Measurements from ENCODE around the gene CLCF1. TPM values are rescaled to one million over a fixed set of nuclear protein-coding genes. Genes with fewer than 3 reads are reported as not detected.

Gene CLCF1
- total RNA-seq, 1 donor: 9.4 TPM

DNA sequence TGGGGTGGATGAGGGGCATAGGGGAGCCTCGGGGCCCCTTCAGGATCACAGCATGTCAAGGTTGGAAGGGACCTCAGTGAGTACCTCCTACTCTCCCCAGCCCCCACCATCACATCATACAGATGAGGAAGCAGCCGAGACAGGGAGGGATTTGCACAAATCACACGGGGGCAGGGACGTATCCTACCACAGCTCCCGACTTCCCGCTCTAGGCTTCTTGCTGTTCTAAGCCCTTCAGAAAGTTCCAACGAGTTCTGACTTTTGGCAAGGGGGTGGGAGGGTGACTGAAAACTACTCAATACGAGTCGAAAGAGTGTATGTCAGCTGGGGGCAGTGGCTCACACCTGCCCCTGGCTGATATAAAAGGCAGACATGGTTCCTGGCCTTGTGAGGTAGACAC is 13.7 kb upstream of the CLCF1 start:
- DNase-seq (ENCODE audit: low read depth): no peak
- no peak overlapping the region for H3K4me3 ChIP-seq (ENCODE audit: low read depth, low read length)
- TF ChIP-seq, protein P1, sequence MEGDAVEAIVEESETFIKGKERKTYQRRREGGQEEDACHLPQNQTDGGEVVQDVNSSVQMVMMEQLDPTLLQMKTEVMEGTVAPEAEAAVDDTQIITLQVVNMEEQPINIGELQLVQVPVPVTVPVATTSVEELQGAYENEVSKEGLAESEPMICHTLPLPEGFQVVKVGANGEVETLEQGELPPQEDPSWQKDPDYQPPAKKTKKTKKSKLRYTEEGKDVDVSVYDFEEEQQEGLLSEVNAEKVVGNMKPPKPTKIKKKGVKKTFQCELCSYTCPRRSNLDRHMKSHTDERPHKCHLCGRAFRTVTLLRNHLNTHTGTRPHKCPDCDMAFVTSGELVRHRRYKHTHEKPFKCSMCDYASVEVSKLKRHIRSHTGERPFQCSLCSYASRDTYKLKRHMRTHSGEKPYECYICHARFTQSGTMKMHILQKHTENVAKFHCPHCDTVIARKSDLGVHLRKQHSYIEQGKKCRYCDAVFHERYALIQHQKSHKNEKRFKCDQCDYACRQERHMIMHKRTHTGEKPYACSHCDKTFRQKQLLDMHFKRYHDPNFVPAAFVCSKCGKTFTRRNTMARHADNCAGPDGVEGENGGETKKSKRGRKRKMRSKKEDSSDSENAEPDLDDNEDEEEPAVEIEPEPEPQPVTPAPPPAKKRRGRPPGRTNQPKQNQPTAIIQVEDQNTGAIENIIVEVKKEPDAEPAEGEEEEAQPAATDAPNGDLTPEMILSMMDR (IDR thresholded peaks at IDR 0.05; ENCODE audit: insufficient read depth, low read length): no peak

DNA sequence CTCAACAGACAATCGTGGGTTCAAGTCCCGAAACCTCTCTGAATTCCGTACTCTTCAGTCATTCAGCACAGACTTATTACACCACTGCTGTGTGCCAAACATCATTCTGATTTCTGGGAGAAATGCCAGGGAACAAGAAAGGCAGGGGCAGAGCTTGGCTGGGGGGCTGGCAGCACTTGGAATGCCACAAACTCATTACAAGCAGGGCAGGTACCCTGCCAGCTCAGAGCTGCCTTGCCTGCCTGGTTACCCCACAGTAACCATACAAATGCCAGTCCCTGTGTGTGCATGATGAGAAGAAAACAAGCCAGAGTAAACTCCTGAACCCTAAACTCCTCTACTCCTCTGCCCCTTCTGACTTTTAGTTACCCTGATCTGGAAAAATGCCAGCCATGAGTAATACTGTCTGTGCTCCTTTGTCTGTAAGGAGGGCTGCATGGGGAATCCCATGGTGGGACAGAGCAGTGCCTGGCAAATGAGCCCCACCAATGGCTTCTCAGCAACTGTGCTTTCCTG is 11.5 kb upstream of the CLCF1 start:
- peak; percentile 58 for DNase-seq (ENCODE audit: low read depth)
- TF ChIP-seq, protein P1 (IDR thresholded peaks at IDR 0.05; ENCODE audit: insufficient read depth, low read length): no peak
- H3K4me3 ChIP-seq (ENCODE audit: low read depth, low read length): no peak overlapping the region

DNA sequence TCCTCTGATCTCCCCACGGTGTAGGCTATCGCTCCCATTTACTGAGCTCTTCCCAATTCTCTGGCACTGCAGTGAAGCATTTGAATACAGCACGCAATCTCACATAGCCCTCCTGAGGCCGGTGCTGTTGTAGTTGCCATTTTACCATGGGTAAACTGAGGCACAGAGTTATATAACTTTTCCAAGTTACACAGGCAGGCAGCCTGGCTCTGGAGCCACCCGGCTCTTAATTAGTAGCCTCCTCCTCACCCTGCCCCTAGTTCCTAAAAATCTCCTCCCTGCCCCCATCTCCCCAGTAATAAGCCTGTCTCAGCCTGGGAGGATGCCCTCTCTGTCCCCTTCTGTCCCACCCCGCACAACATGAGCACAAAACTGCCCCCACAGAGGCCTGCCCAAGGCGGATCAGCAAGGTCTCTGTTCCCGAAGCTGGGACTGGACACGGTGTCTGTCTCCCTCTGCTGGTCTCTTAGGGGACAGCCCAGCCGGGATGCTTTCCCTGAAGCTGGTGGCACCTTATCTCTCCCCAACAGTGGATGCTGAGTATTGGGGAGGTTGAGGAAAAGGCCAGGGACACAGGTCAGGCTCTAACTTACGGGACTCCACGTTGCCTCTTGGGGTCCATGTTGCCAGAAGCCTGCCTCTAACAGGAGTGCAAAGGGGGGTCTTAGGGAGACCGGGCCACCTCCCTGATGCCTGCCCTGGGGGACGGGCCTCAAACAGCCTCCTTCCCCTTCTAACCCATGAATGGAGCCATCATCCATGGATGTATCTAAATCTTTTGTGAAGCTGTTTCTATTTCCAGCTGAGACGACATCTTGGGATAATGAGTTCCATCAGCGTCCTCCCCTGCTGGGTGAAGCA is 9.1 kb upstream of the CLCF1 start:
- TF ChIP-seq, protein P1 (IDR thresholded peaks at IDR 0.05; ENCODE audit: insufficient read depth, low read length): peak; percentile 100
- peak; percentile 84 for DNase-seq (ENCODE audit: low read depth)
- no peak overlapping the region for H3K4me3 ChIP-seq (ENCODE audit: low read depth, low read length)

DNA sequence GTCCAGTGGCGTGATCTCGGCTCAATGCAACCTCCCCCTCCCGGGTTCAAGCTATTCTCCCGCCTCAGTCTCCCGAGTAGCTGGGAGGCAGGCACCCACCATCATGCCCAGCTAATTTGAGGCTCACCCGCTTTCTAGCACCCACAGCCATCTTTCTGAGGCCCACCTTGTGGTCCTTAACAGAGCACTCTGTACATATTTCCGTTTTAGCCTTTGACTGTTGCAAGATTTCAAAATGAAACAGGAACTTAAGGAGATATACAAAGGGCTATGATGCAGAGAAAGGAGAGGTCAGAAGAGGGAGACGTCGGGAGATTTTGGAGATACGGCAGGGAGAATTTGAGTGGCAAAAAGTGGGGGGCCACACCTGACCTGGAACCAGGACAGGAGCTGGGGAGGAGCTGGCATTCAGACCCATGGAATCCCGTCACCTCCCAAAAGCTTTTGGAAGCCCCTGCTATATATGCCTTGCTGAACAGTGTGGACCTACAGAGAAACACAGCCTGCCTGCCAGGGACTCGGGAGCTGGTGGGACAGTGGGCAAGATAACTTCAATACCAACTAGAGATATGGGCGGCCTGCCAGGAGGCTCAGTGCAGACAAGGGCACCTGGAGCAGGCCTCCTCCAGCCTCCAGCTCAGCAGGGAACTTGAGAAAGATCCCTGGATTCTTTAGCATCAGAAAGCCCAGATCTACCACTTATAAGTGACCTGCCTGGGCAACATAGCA is 8.0 kb upstream of the CLCF1 start:
- TF ChIP-seq, protein P1 (IDR thresholded peaks at IDR 0.05; ENCODE audit: insufficient read depth, low read length): no peak
- no peak for DNase-seq (ENCODE audit: low read depth)
- H3K4me3 ChIP-seq (ENCODE audit: low read depth, low read length): no peak overlapping the region

DNA sequence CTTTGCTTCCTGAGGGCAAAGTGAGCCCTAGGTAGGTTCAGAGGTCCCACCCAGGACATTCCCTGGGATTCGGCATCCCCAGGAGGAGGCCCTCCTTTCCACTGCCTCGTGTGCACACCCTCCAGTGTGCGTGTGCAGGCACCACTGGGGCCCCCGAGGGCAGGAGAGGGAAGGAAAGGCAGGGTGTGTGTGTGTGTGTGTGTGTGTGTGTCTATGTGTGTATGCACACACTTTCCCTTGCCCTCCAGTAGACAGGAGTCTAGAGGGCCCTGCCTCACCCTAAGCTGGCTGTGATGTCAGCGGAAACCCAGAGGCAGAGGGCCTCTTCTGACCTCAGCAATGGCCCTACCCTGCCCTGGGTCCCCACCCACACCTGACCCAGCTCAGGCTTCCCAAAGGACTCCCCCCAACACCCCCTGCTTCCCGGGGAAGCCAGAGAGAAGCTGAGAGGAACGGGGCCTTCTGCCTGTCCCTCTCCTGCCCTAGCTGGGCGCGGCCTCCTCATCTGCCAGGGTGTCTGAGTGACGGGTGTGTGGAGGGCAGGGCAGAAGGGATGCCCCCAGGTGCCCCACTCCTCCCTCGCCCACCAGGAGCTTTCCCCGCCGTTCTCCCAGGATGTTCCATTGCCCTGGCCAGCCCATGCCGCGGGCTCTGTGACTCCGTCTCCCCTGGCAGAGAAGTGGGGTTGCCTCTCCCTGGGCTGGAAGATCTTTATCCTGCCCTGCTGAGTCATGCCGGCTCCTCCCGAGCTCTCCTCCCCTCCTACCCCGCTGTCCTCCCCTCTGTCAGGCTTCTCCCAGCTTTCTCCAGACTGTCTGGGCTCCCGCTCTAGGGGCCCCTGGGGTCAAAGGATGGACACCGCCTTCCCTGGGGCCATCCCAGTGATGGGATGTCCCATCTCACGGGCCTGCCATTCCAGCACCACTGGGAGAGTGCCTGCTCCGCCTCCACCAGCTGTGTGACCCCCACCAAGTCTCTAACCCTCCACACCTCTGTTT is 6.0 kb upstream of the CLCF1 start:
- TF ChIP-seq, protein P1 (IDR thresholded peaks at IDR 0.05; ENCODE audit: insufficient read depth, low read length): no peak
- DNase-seq (ENCODE audit: low read depth): peak; percentile 62
- H3K4me3 ChIP-seq (ENCODE audit: low read depth, low read length): no peak overlapping the region

DNA sequence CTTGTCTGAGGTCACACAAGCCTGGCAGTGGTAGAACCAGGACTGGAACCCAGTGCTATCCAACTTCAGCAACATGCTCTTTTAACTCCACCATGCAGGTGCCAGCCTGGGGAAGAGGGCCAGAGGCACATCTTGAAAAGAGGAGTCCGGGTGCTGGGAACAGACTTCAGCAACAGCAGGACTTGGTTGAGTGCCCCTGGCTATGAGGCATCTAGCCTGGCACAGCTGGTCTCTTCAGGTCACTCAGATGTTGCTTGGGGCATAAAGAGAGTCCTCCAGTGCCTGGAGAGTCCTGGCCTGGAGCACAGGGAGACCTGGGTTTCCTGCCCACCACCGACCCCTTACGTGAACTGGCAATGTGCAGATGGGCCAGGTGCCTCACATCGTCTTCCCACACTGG is 5.1 kb upstream of the CLCF1 start:
- no peak for DNase-seq (ENCODE audit: low read depth)
- H3K4me3 ChIP-seq (ENCODE audit: low read depth, low read length): no peak overlapping the region
- TF ChIP-seq, protein P1 (IDR thresholded peaks at IDR 0.05; ENCODE audit: insufficient read depth, low read length): no peak

Data from fibroblast of the aortic adventitia (primary cell).